Activated T-helper 1 cell treated with anti-CD3 and anti-CD28 coated beads, Interleukin-12 subunit alpha, Interleukin-12 subunit beta, Interleukin-2, Interleukin-4 antibody, amounts not matched to agents 30 ng/mL and 10 ng/mL and 1 ng/mL, durations not matched to agents 14 hours and 24 hours and 36 hours (primary cell): ENCODE results near the gene PHACTR1. TPM values are rescaled to one million over a fixed set of nuclear protein-coding genes. Genes with fewer than 3 reads are reported as not detected.
"Not testable (repeated sequence)": the region's sequence is repeated elsewhere in the genome, so short reads cannot be mapped to it uniquely, and the experiment has no call there.

ENCODE experiments used
- DNase-seq: peaks from one replicate; pipeline ENCODE4 v3.0.0; 2021; ENCODE audit warnings: low spot score
- H3K27ac Mint-ChIP-seq: one replicate; pipeline ENCODE4 v1.8.0; 2021; ENCODE audit warnings: mild to moderate bottlenecking, mixed read lengths
- H3K27me3 Mint-ChIP-seq: one replicate; pipeline ENCODE4 v1.8.0; 2022; ENCODE audit warnings: mild to moderate bottlenecking, moderate library complexity, mixed read lengths; ENCODE audit not compliant: insufficient read depth
- H3K36me3 Mint-ChIP-seq: one replicate; pipeline ENCODE4 v1.8.0; 2021; ENCODE audit warnings: low read depth, mixed read lengths
- H3K4me1 Mint-ChIP-seq: one replicate; pipeline ENCODE4 v1.8.0; 2021; ENCODE audit warnings: low read depth, mixed read lengths
- H3K4me3 Mint-ChIP-seq: one replicate; pipeline ENCODE4 v1.8.0; 2021; ENCODE audit warnings: mild to moderate bottlenecking, moderate library complexity, mixed read lengths
- H3K9me3 Mint-ChIP-seq: one replicate; pipeline ENCODE4 v1.8.0; 2021; ENCODE audit warnings: mixed read lengths
- intact Hi-C: fragments of 100-400 bp; cut with micrococcal nuclease; formaldehyde crosslinking; loops from one replicate; pipeline ENCODE4 v1.15.1; 2024
- total RNA-seq: library from RNA; stranded (reverse); gene quantifications from 2 replicates; pipeline ENCODE4 v1.2.3, GENCODE V29; 2022

PHACTR1 gene
- total RNA-seq, 1 donor from 2014 or later, result 0.44 TPM

- no peak for DNase-seq
- peaks cover 5% of the 10 kb centered on the region for H3K27me3 Mint-ChIP-seq
- no peaks in the 10 kb centered on the region for H3K9me3 Mint-ChIP-seq
- no peak overlapping the region for H3K27ac Mint-ChIP-seq
- no peaks in the 10 kb centered on the region for H3K36me3 Mint-ChIP-seq
- H3K4me3 Mint-ChIP-seq, result no peak overlapping the region
- intact Hi-C loops, result no loop called here
- no peaks in the 10 kb centered on the region for H3K4me1 Mint-ChIP-seq
Measured at GRCh38 chr6:12719017-12719416, 2.5 kb downstream of the PHACTR1 start.

- H3K27me3 Mint-ChIP-seq, result peaks cover 7% of the 10 kb centered on the region
- no peak overlapping the region for H3K27ac Mint-ChIP-seq
- no peaks in the 10 kb centered on the region for H3K4me1 Mint-ChIP-seq
- no peak for DNase-seq
- intact Hi-C loops, result no loop called here
- no peaks in the 10 kb centered on the region for H3K36me3 Mint-ChIP-seq
- no peak overlapping the region for H3K4me3 Mint-ChIP-seq
- no peaks in the 10 kb centered on the region for H3K9me3 Mint-ChIP-seq
Measured at GRCh38 chr6:12720310-12720709, 3.7 kb downstream of the PHACTR1 start.

- no peak for DNase-seq
- H3K27ac Mint-ChIP-seq, result no peak overlapping the region
- no peaks in the 10 kb centered on the region for H3K9me3 Mint-ChIP-seq
- H3K36me3 Mint-ChIP-seq, result no peaks in the 10 kb centered on the region
- no peaks in the 10 kb centered on the region for H3K4me1 Mint-ChIP-seq
- intact Hi-C loops, result no loop called here
- H3K4me3 Mint-ChIP-seq, result no peak overlapping the region
- H3K27me3 Mint-ChIP-seq, result peaks cover 10% of the 10 kb centered on the region
Measured at GRCh38 chr6:12725263-12725662, 8.7 kb downstream of the PHACTR1 start.

- Mint-ChIP-seq H3K9me3 (no peaks in the 10 kb centered on the region), H3K27ac (no peak overlapping the region), H3K4me3 (no peak overlapping the region), H3K27me3 (peaks cover 12% of the 10 kb centered on the region), H3K36me3 (no peaks in the 10 kb centered on the region), H3K4me1 (no peaks in the 10 kb centered on the region)
- no peak for DNase-seq
- intact Hi-C loops, result no loop called here
Measured at GRCh38 chr6:12729467-12729866, 12.9 kb downstream of the PHACTR1 start.

GRCh38 chr6:12730809-12731208 is 14.2 kb downstream of the PHACTR1 start:
- H3K9me3 Mint-ChIP-seq, H3K27ac Mint-ChIP-seq, H3K27me3 Mint-ChIP-seq, H3K4me3 Mint-ChIP-seq, DNase-seq, intact Hi-C loops, H3K4me1 Mint-ChIP-seq, H3K36me3 Mint-ChIP-seq: not testable (repeated sequence)

GRCh38 chr6:12733876-12734275 is 17.3 kb downstream of the PHACTR1 start:
- Mint-ChIP-seq H3K4me3 (no peak overlapping the region), H3K4me1 (no peaks in the 10 kb centered on the region), H3K36me3 (no peaks in the 10 kb centered on the region), H3K9me3 (no peaks in the 10 kb centered on the region), H3K27me3 (peaks cover 5% of the 10 kb centered on the region), H3K27ac (no peak overlapping the region)
- intact Hi-C loops, result no loop called here
- DNase-seq, result no peak

GRCh38 chr6:12735786-12736185 is 19.2 kb downstream of the PHACTR1 start:
- no peaks in the 10 kb centered on the region for H3K4me1 Mint-ChIP-seq
- no peaks in the 10 kb centered on the region for H3K36me3 Mint-ChIP-seq
- intact Hi-C loops, result no loop called here
- no peak overlapping the region for H3K4me3 Mint-ChIP-seq
- no peak for DNase-seq
- no peaks in the 10 kb centered on the region for H3K9me3 Mint-ChIP-seq
- no peak overlapping the region for H3K27ac Mint-ChIP-seq
- no peaks in the 10 kb centered on the region for H3K27me3 Mint-ChIP-seq

GRCh38 chr6:12748411-12748810 is 31.8 kb downstream of the PHACTR1 start:
- H3K4me3 Mint-ChIP-seq, result no peak overlapping the region
- H3K27ac Mint-ChIP-seq, result no peak overlapping the region
- intact Hi-C loops, result no loop called here
- peaks cover 22% of the 10 kb centered on the region for H3K27me3 Mint-ChIP-seq
- H3K4me1 Mint-ChIP-seq, result peaks cover 5% of the 10 kb centered on the region
- H3K9me3 Mint-ChIP-seq, result no peaks in the 10 kb centered on the region
- DNase-seq, result no peak
- no peaks in the 10 kb centered on the region for H3K36me3 Mint-ChIP-seq

- Mint-ChIP-seq H3K4me3 (no peak overlapping the region), H3K4me1 (peaks cover 5% of the 10 kb centered on the region), H3K27me3 (peaks cover 22% of the 10 kb centered on the region), H3K9me3 (no peaks in the 10 kb centered on the region), H3K36me3 (no peaks in the 10 kb centered on the region), H3K27ac (no peak overlapping the region)
- intact Hi-C loops, result no loop called here
- DNase-seq, result no peak
Measured at GRCh38 chr6:12748815-12749521, 32.4 kb downstream of the PHACTR1 start.

- Mint-ChIP-seq H3K27me3 (peaks cover 22% of the 10 kb centered on the region), H3K36me3 (no peaks in the 10 kb centered on the region), H3K4me3 (no peak overlapping the region), H3K27ac (no peak overlapping the region), H3K9me3 (no peaks in the 10 kb centered on the region), H3K4me1 (peaks cover 5% of the 10 kb centered on the region)
- intact Hi-C loops, result no loop called here
- no peak for DNase-seq
Measured at GRCh38 chr6:12749531-12750379, 33.2 kb downstream of the PHACTR1 start.

- H3K36me3 Mint-ChIP-seq, result no peaks in the 10 kb centered on the region
- H3K9me3 Mint-ChIP-seq, result no peaks in the 10 kb centered on the region
- H3K4me3 Mint-ChIP-seq, result no peak overlapping the region
- intact Hi-C loops, result no loop called here
- no peak overlapping the region for H3K27ac Mint-ChIP-seq
- H3K4me1 Mint-ChIP-seq, result peaks cover 5% of the 10 kb centered on the region
- DNase-seq, result no peak
- peaks cover 22% of the 10 kb centered on the region for H3K27me3 Mint-ChIP-seq
Measured at GRCh38 chr6:12750416-12750815, 33.8 kb downstream of the PHACTR1 start.

GRCh38 chr6:12751694-12752325 is 35.2 kb downstream of the PHACTR1 start:
- DNase-seq, result peak; percentile 6
- H3K9me3 Mint-ChIP-seq, result no peaks in the 10 kb centered on the region
- peaks cover 5% of the 10 kb centered on the region for H3K4me1 Mint-ChIP-seq
- intact Hi-C loops, result no loop called here
- H3K27me3 Mint-ChIP-seq, result peaks cover 20% of the 10 kb centered on the region
- no peaks in the 10 kb centered on the region for H3K36me3 Mint-ChIP-seq
- H3K27ac Mint-ChIP-seq, result no peak overlapping the region
- no peak overlapping the region for H3K4me3 Mint-ChIP-seq

GRCh38 chr6:12753036-12753435 is 36.5 kb downstream of the PHACTR1 start:
- no peaks in the 10 kb centered on the region for H3K36me3 Mint-ChIP-seq
- peaks cover 16% of the 10 kb centered on the region for H3K27me3 Mint-ChIP-seq
- H3K4me1 Mint-ChIP-seq, result peaks cover 5% of the 10 kb centered on the region
- intact Hi-C loops, result no loop called here
- no peaks in the 10 kb centered on the region for H3K9me3 Mint-ChIP-seq
- DNase-seq, result no peak
- no peak overlapping the region for H3K27ac Mint-ChIP-seq
- H3K4me3 Mint-ChIP-seq, result no peak overlapping the region
